Lower leg skin (tissue), 3 donors: ENCODE results near the gene ALDH1B1.

Experiments used
- POLR2A ChIP-seq, 2 donors: fragments of 450-650 bp; IDR thresholded peaks; one replicate each; pipeline ENCODE4 v1.6.1; 2016 to 2017; ENCODE audit warnings: antibody characterized with exemption in 2 of 2, mild to moderate bottlenecking in 1 of 2, moderate library complexity in 1 of 2
- TF ChIP-seq, protein P1 (sequence below), 3 donors: fragments of 450-650 bp; IDR thresholded peaks; one replicate each; pipeline ENCODE4 v1.5.1; 2016; ENCODE audit warnings: antibody characterized with exemption in 3 of 3, mild to moderate bottlenecking in 3 of 3, moderate library complexity in 2 of 3

GRCh38 chr9:38408719-38409118 is 16.2 kb downstream of the ALDH1B1 start:
- TF ChIP-seq, protein P1, sequence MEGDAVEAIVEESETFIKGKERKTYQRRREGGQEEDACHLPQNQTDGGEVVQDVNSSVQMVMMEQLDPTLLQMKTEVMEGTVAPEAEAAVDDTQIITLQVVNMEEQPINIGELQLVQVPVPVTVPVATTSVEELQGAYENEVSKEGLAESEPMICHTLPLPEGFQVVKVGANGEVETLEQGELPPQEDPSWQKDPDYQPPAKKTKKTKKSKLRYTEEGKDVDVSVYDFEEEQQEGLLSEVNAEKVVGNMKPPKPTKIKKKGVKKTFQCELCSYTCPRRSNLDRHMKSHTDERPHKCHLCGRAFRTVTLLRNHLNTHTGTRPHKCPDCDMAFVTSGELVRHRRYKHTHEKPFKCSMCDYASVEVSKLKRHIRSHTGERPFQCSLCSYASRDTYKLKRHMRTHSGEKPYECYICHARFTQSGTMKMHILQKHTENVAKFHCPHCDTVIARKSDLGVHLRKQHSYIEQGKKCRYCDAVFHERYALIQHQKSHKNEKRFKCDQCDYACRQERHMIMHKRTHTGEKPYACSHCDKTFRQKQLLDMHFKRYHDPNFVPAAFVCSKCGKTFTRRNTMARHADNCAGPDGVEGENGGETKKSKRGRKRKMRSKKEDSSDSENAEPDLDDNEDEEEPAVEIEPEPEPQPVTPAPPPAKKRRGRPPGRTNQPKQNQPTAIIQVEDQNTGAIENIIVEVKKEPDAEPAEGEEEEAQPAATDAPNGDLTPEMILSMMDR (IDR thresholded peaks at IDR 0.05) = no peak
- TF ChIP-seq POLR2A (IDR thresholded peaks at IDR 0.05) = no peak
